D721Med (cell line): ENCODE results near the gene TXLNB.
A peak's percentile ranks its signal among the peaks of the same experiment; 100 is the strongest.
"Not testable (repeated sequence)": the region's sequence is repeated elsewhere in the genome, so short reads cannot be mapped to it uniquely, and the experiment has no call there.

Experiments
- DNase-seq: peaks from one replicate; pipeline ENCODE4 v3.0.0; 2011; ENCODE audit warnings: low spot score; ENCODE audit not compliant: insufficient read length
- FAIRE-seq: peaks from 2 replicates; lab custom pipeline; 2011; peaks lifted over from hg19 to GRCh38; lab: Jason Lieb, UNC
- TF ChIP-seq, protein P1 (sequence below): IDR thresholded peaks from 2 replicates; pipeline ENCODE4 v1.5.1; 2012; ENCODE audit warnings: mild to moderate bottlenecking, control low read depth; ENCODE audit not compliant: insufficient read depth; ENCODE audit errors: missing control alignments

The TXLNB gene

DNA sequence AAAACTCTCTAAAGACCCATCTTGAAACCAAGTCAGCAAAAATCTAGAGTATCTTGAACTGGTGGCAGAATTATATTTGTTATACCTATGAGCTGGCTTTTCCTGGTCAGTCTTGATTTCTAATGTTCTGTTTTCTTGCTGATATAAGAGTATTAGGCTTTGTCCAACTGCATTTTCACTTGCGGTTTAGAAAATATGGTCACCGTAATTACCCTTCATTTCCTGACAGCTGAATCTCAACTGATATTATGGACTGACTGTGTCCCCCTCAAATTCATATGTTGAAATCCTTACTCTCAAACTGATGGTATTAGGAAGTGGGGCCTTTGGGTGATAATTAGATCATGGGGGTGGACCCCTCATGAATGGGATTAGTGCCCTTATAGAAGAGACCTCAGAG is 72.1 kb downstream of the TXLNB start:
- TF ChIP-seq, protein P1, sequence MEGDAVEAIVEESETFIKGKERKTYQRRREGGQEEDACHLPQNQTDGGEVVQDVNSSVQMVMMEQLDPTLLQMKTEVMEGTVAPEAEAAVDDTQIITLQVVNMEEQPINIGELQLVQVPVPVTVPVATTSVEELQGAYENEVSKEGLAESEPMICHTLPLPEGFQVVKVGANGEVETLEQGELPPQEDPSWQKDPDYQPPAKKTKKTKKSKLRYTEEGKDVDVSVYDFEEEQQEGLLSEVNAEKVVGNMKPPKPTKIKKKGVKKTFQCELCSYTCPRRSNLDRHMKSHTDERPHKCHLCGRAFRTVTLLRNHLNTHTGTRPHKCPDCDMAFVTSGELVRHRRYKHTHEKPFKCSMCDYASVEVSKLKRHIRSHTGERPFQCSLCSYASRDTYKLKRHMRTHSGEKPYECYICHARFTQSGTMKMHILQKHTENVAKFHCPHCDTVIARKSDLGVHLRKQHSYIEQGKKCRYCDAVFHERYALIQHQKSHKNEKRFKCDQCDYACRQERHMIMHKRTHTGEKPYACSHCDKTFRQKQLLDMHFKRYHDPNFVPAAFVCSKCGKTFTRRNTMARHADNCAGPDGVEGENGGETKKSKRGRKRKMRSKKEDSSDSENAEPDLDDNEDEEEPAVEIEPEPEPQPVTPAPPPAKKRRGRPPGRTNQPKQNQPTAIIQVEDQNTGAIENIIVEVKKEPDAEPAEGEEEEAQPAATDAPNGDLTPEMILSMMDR, result no peak
- FAIRE-seq (no peak), DNase-seq (no peak)

DNA sequence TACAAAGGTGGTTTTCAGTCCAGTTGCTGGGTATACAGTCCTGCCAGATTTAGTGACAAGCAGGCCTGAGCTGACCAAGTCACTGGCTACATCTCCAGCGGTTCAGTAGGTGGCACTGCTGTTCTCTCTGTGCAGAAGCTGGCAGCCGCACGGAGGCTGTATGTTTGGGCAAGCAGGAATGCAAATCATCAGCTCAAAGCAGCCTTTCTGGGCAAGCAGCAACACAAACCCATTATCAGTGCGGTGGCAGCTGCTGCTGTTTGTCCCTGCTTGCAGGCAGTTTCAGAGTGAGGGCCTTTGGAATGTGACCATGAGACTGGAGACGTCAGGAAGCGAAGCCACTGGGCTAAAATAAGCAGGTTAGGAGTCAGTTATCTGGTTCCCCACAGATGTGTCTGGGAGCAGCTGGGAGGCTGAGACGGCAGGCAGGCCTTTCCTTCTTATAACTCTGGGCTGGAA is 72.5 kb downstream of the TXLNB start:
- DNase-seq, result peak; percentile 34
- FAIRE-seq, result no peak

DNA sequence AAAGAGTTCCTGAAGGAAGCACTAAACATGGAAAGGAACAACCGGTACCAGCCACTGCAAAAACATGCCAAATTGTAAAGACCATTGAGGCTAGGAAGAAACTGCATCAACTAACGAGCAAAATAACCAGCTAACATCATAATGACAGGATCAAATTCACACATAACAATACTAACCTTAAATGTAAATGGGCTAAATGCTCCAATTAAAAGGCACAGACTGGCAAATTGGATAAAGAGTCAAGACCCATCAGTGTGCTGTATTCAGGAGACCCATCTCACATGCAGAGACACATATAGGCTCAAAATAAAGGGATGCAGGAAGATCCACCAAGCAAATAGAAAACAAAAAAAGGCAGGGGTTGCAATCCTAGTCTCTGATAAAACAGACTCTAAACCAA is 79.3 kb downstream of the TXLNB start:
- not testable (repeated sequence) for DNase-seq, FAIRE-seq

More for the DNA sequence above, 72.5 kb downstream of the TXLNB start:
- TF ChIP-seq, protein P1, result peak; percentile 88

DNA sequence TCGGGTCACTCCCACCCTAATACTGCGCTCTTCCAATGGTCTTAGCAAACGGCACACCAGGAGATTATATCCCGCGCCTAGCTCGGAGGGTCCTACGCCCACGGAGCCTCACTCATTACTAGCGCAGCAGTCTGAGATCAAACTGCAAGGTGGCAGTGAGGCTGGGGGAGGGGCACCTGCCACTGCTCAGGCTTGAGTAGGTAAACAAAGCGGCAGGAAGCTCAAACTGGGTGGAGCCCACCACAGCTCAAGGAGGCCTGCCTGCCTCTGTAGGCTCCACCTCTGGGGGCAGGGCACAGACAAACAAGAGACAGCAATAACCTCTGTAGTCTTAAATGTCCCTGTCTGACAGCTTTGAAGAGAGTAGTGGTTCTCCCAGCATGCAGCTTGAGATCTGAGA is 81.0 kb downstream of the TXLNB start:
- not testable (repeated sequence) for DNase-seq, FAIRE-seq

DNA sequence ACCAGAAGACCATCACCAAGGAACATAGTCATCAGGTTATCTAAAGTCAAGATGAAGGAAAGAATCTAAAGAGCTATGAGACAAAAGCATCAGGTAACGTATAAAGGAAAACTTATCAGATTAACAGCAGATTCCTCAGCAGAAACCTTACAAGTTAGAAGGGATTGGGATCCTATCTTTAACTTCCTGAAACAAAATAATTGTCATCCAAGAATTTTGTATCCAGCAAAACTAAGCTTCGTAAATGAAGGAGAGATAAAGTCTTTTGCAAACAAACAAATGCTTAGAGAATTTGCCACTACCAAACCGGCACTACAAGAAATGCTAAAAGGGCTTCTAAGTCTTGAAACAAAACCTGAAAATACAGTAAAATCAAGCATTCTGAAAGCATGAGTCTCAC is 86.0 kb downstream of the TXLNB start:
- TF ChIP-seq, protein P1, result no peak
- FAIRE-seq, result no peak
- DNase-seq, result no peak

DNA sequence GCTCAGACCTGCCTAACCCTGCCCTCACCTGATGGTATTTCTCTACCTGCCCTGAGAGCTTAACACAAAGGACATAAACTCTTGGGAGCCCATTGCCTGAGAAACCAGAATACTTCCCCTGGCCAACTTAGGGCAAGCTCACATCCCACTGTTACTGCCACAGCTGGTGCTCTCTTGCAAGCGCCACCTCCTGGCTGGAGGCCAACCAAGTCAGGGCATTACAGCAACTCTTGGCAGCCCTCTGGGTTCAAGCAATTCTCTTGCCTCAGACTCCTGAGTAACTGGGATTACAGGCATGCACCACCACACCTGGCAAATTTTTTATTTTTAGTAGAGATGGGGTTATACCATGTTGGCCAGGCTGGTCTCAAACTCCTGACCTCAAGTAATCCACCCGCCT is 86.8 kb downstream of the TXLNB start:
- FAIRE-seq, result no peak
- DNase-seq, result no peak
- TF ChIP-seq, protein P1, result no peak

DNA sequence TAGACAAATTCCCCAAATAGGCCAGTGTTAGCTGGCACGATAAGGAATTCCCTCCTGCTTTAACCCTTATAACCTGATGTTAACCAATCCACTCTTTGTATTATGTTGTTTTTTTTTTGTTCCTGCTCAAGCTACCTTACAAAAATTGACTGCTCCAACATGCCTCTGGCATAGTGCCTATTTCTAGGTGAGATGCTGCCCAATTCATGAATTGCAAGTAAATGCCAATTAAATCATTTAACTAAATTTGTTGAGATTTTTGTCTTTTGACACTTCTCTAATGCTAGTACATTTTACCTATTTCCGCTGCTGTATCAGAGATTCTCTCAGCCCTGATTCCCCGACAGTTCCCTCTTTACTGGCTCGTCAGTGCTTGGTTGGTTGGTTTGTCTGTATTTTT is 90.4 kb downstream of the TXLNB start:
- FAIRE-seq, result no peak
- TF ChIP-seq, protein P1, result no peak
- no peak for DNase-seq

DNA sequence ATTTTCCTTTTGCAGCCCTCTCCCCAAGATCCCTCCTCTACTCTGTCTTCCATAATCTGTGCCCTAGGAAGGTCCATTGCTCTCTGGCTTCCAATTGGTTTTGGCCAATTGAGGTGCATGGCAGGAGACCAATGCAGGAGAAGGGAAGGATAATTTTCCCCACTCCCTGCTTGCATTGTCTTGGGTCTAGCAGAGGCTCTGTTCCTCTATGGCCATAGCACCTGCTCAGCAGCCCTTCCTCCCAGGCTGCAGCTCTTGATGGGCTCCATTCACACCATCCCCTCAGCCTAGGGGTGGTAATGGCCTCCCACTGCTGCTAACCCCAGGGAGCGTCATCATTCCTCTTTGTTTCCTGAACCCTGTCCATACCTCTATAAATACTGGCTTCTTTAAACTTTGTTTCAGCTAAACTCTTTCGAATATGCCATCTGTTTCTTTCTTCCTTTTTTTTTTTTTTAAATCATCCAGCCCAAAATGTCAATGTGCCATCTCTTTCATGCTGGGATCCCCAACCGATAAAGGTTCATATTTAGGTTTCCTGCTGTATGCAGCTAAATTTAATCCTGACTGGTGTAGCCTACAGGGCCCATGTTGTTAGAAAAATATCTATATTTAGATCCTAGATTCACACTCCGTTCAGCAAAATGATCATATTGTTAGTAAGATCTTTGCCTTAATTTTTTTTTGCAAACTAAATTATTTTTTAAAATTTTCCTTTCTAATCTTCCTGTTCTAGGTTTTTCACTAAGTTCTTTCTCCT is 93.1 kb downstream of the TXLNB start:
- FAIRE-seq (no peak), DNase-seq (no peak)
- TF ChIP-seq, protein P1, result no peak
